ENCODE data around the gene XPO6.

XPO6 gene

GRCh38 chr16:28108590-28109247 lies 103.0 kb downstream of the XPO6 start:
- Histone ChIP-seq H3K9ac (ENCODE audit: low read length in 5 of 5) (no peak overlapping the region), H3K27me3 (ENCODE audit: control insufficient read depth in 5 of 5, insufficient read depth in 4 of 5, low read length in 5 of 5) (no peaks in the 10 kb centered on the region), H3K4me1 (ENCODE audit: control insufficient read depth in 5 of 5, insufficient read depth in 5 of 5, low read length in 5 of 5) (peaks cover 0 to 15% (median 0%) of the 10 kb centered on the region in 5 donors), H3K27ac (ENCODE audit: low read depth, low read length) (no peak overlapping the region), H3K4me3 (ENCODE audit: low read depth in 1 of 5, low read length in 5 of 5) (no peak overlapping the region), H3K36me3 (ENCODE audit: control insufficient read depth in 5 of 5, insufficient read depth in 5 of 5, low read length in 5 of 5) (peaks cover 18 to 93% (median 86%) of the 10 kb centered on the region in 5 donors), H3K9me3 (ENCODE audit: control insufficient read depth in 5 of 5, low read length in 5 of 5) (no peaks in the 10 kb centered on the region)

GRCh38 chr16:28107232-28107631 lies 104.5 kb downstream of the XPO6 start:
- H3K27ac ChIP-seq (ENCODE audit: low read depth, low read length), result no peak overlapping the region
- H3K4me1 ChIP-seq (ENCODE audit: control insufficient read depth in 5 of 5, insufficient read depth in 5 of 5, low read length in 5 of 5), result peaks cover 0 to 15% (median 0%) of the 10 kb centered on the region in 5 donors
- no peaks in the 10 kb centered on the region for H3K9me3 ChIP-seq (ENCODE audit: control insufficient read depth in 5 of 5, low read length in 5 of 5)
- peaks cover 21 to 96% (median 89%) of the 10 kb centered on the region in 5 donors for H3K36me3 ChIP-seq (ENCODE audit: control insufficient read depth in 5 of 5, insufficient read depth in 5 of 5, low read length in 5 of 5)
- H3K4me3 ChIP-seq (ENCODE audit: low read depth in 1 of 5, low read length in 5 of 5), result no peak overlapping the region
- no peaks in the 10 kb centered on the region for H3K27me3 ChIP-seq (ENCODE audit: control insufficient read depth in 5 of 5, insufficient read depth in 4 of 5, low read length in 5 of 5)
- no peak overlapping the region for H3K9ac ChIP-seq (ENCODE audit: low read length in 5 of 5)

GRCh38 chr16:28106467-28107215 lies 105.1 kb downstream of the XPO6 start:
- Histone ChIP-seq H3K9ac (ENCODE audit: low read length in 5 of 5) (no peak overlapping the region), H3K36me3 (ENCODE audit: control insufficient read depth in 5 of 5, insufficient read depth in 5 of 5, low read length in 5 of 5) (peaks cover 21 to 96% (median 89%) of the 10 kb centered on the region in 5 donors), H3K27me3 (ENCODE audit: control insufficient read depth in 5 of 5, insufficient read depth in 4 of 5, low read length in 5 of 5) (no peaks in the 10 kb centered on the region), H3K27ac (ENCODE audit: low read depth, low read length) (no peak overlapping the region), H3K4me3 (ENCODE audit: low read depth in 1 of 5, low read length in 5 of 5) (no peak overlapping the region), H3K9me3 (ENCODE audit: control insufficient read depth in 5 of 5, low read length in 5 of 5) (no peaks in the 10 kb centered on the region), H3K4me1 (ENCODE audit: control insufficient read depth in 5 of 5, insufficient read depth in 5 of 5, low read length in 5 of 5) (peaks cover 0 to 15% (median 0%) of the 10 kb centered on the region in 5 donors)

- H3K27me3 ChIP-seq (ENCODE audit: control insufficient read depth in 5 of 5, insufficient read depth in 4 of 5, low read length in 5 of 5), result no peaks in the 10 kb centered on the region
- H3K9ac ChIP-seq (ENCODE audit: low read length in 5 of 5), result no peak overlapping the region
- no peak overlapping the region for H3K27ac ChIP-seq (ENCODE audit: low read depth, low read length)
- H3K36me3 ChIP-seq (ENCODE audit: control insufficient read depth in 5 of 5, insufficient read depth in 5 of 5, low read length in 5 of 5), result peaks cover 21 to 97% (median 91%) of the 10 kb centered on the region in 5 donors
- H3K4me3 ChIP-seq (ENCODE audit: low read depth in 1 of 5, low read length in 5 of 5), result no peak overlapping the region
- no peaks in the 10 kb centered on the region for H3K9me3 ChIP-seq (ENCODE audit: control insufficient read depth in 5 of 5, low read length in 5 of 5)
- H3K4me1 ChIP-seq (ENCODE audit: control insufficient read depth in 5 of 5, insufficient read depth in 5 of 5, low read length in 5 of 5), result peaks cover 0 to 15% (median 0%) of the 10 kb centered on the region in 5 donors
Observed at GRCh38 chr16:28105954-28106353, 105.8 kb downstream of the XPO6 start.

GRCh38 chr16:28105297-28105696 lies 106.5 kb downstream of the XPO6 start:
- Histone ChIP-seq H3K4me3 (ENCODE audit: low read depth in 1 of 5, low read length in 5 of 5) (no peak overlapping the region), H3K27ac (ENCODE audit: low read depth, low read length) (no peak overlapping the region), H3K27me3 (ENCODE audit: control insufficient read depth in 5 of 5, insufficient read depth in 4 of 5, low read length in 5 of 5) (no peaks in the 10 kb centered on the region), H3K9ac (ENCODE audit: low read length in 5 of 5) (no peak overlapping the region), H3K4me1 (ENCODE audit: control insufficient read depth in 5 of 5, insufficient read depth in 5 of 5, low read length in 5 of 5) (peaks cover 0 to 15% (median 0%) of the 10 kb centered on the region in 5 donors), H3K36me3 (ENCODE audit: control insufficient read depth in 5 of 5, insufficient read depth in 5 of 5, low read length in 5 of 5) (peaks cover 16 to 97% (median 94%) of the 10 kb centered on the region in 5 donors), H3K9me3 (ENCODE audit: control insufficient read depth in 5 of 5, low read length in 5 of 5) (no peaks in the 10 kb centered on the region)

GRCh38 chr16:28104404-28104803 lies 107.4 kb downstream of the XPO6 start:
- H3K36me3 ChIP-seq (ENCODE audit: control insufficient read depth in 5 of 5, insufficient read depth in 5 of 5, low read length in 5 of 5), result peaks cover 15 to 98% (median 91%) of the 10 kb centered on the region in 5 donors
- H3K4me1 ChIP-seq (ENCODE audit: control insufficient read depth in 5 of 5, insufficient read depth in 5 of 5, low read length in 5 of 5), result peaks cover 0 to 9% (median 4%) of the 10 kb centered on the region in 5 donors
- no peak overlapping the region for H3K9ac ChIP-seq (ENCODE audit: low read length in 5 of 5)
- H3K27ac ChIP-seq (ENCODE audit: low read depth, low read length), result no peak overlapping the region
- no peaks in the 10 kb centered on the region for H3K27me3 ChIP-seq (ENCODE audit: control insufficient read depth in 5 of 5, insufficient read depth in 4 of 5, low read length in 5 of 5)
- H3K4me3 ChIP-seq (ENCODE audit: low read depth in 1 of 5, low read length in 5 of 5), result no peak overlapping the region
- no peaks in the 10 kb centered on the region for H3K9me3 ChIP-seq (ENCODE audit: control insufficient read depth in 5 of 5, low read length in 5 of 5)

- Histone ChIP-seq H3K4me1 (ENCODE audit: control insufficient read depth in 5 of 5, insufficient read depth in 5 of 5, low read length in 5 of 5) (peaks cover 0 to 8% (median 7%) of the 10 kb centered on the region in 5 donors), H3K36me3 (ENCODE audit: control insufficient read depth in 5 of 5, insufficient read depth in 5 of 5, low read length in 5 of 5) (peaks cover 15 to 100% (median 92%) of the 10 kb centered on the region in 5 donors), H3K9me3 (ENCODE audit: control insufficient read depth in 5 of 5, low read length in 5 of 5) (no peaks in the 10 kb centered on the region), H3K27me3 (ENCODE audit: control insufficient read depth in 5 of 5, insufficient read depth in 4 of 5, low read length in 5 of 5) (no peaks in the 10 kb centered on the region), H3K9ac (ENCODE audit: low read length in 5 of 5) (no peak overlapping the region), H3K4me3 (ENCODE audit: low read depth in 1 of 5, low read length in 5 of 5) (no peak overlapping the region), H3K27ac (ENCODE audit: low read depth, low read length) (no peak overlapping the region)
Observed at GRCh38 chr16:28103516-28104170, 108.1 kb downstream of the XPO6 start.

- Histone ChIP-seq H3K4me3 (ENCODE audit: low read depth in 1 of 5, low read length in 5 of 5) (no peak overlapping the region), H3K27me3 (ENCODE audit: control insufficient read depth in 5 of 5, insufficient read depth in 4 of 5, low read length in 5 of 5) (no peaks in the 10 kb centered on the region), H3K9ac (ENCODE audit: low read length in 5 of 5) (no peak overlapping the region), H3K36me3 (ENCODE audit: control insufficient read depth in 5 of 5, insufficient read depth in 5 of 5, low read length in 5 of 5) (peaks cover 11 to 100% (median 89%) of the 10 kb centered on the region in 5 donors), H3K4me1 (ENCODE audit: control insufficient read depth in 5 of 5, insufficient read depth in 5 of 5, low read length in 5 of 5) (peaks cover 0 to 11% (median 7%) of the 10 kb centered on the region in 5 donors), H3K27ac (ENCODE audit: low read depth, low read length) (no peak overlapping the region), H3K9me3 (ENCODE audit: control insufficient read depth in 5 of 5, low read length in 5 of 5) (no peaks in the 10 kb centered on the region)
Observed at GRCh38 chr16:28101533-28101890, 110.3 kb downstream of the XPO6 start.

- Histone ChIP-seq H3K9ac (ENCODE audit: low read length in 5 of 5) (no peak overlapping the region), H3K9me3 (ENCODE audit: control insufficient read depth in 5 of 5, low read length in 5 of 5) (no peaks in the 10 kb centered on the region), H3K4me3 (ENCODE audit: low read depth in 1 of 5, low read length in 5 of 5) (no peak overlapping the region), H3K27ac (ENCODE audit: low read depth, low read length) (no peak overlapping the region), H3K36me3 (ENCODE audit: control insufficient read depth in 5 of 5, insufficient read depth in 5 of 5, low read length in 5 of 5) (peaks cover 8 to 96% (median 83%) of the 10 kb centered on the region in 5 donors), H3K4me1 (ENCODE audit: control insufficient read depth in 5 of 5, insufficient read depth in 5 of 5, low read length in 5 of 5) (peaks cover 0 to 11% (median 7%) of the 10 kb centered on the region in 5 donors), H3K27me3 (ENCODE audit: control insufficient read depth in 5 of 5, insufficient read depth in 4 of 5, low read length in 5 of 5) (no peaks in the 10 kb centered on the region)
Observed at GRCh38 chr16:28100810-28101532, 110.8 kb downstream of the XPO6 start.

Measured in subcutaneous abdominal adipose tissue (tissue), 5 donors.